Body of pancreas (tissue), 4 donors: Measurements from ENCODE around the gene NOTCH2. TPM values are rescaled to one million over a fixed set of nuclear protein-coding genes. Genes with fewer than 3 reads are reported as not detected.

ENCODE experiments used
- ATAC-seq: fragments of 150-250 bp; one replicate; pipeline ENCODE4 v1.9.1; 2016
- DNase-seq, 4 donors: peaks; one replicate each; pipeline ENCODE4 v3.0.0-alpha.2; 2019
- H3K27ac ChIP-seq, 4 donors: fragments of 200-600 bp; sonication (generic); 1 replicate in 3 of 4; 2 replicates in 1 of 4; pipeline versions ENCODE4 v1.5.1 to v1.6.1; 2016 to 2019; ENCODE audit warnings: mild to moderate bottlenecking in 1 of 4, mixed read lengths in 1 of 4, moderate library complexity in 1 of 4
- H3K27me3 ChIP-seq, 2 donors: fragments of 200-600 bp; sonication (generic); one replicate each; pipeline ENCODE4 v1.6.0; 2016; ENCODE audit warnings: mild to moderate bottlenecking in 1 of 2
- H3K36me3 ChIP-seq, 2 donors: fragments of 200-600 bp; sonication (generic); replicated peaks in 1 of 2; 2 replicates each; pipeline ENCODE4 v1.5.1; 2016; ENCODE audit warnings: low read depth in 2 of 2; ENCODE audit not compliant: insufficient read depth in 1 of 2
- H3K4me1 ChIP-seq: fragments of 200-600 bp; sonication (generic); one replicate; pipeline ENCODE4 v1.6.0; 2016
- H3K4me3 ChIP-seq, 2 donors: fragments of 200-600 bp; sonication (generic); 1 replicate in 1 of 2; 2 replicates in 1 of 2; pipeline ENCODE4 v1.5.1; 2016 to 2019
- H3K9me3 ChIP-seq, 3 donors: fragments of 200-600 bp; sonication (generic); 1 replicate in 2 of 3; 2 replicates in 1 of 3; pipeline ENCODE4 v1.5.1; 2016
- POLR2A ChIP-seq, 3 donors: fragments of 450-650 bp; IDR thresholded peaks; one replicate each; pipeline ENCODE4 v1.6.1; 2016; ENCODE audit warnings: antibody characterized with exemption in 3 of 3, mild to moderate bottlenecking in 2 of 3
- WGBS, 2 donors: methylation state at CpG; one replicate each; pipeline ENCODE4 v1.1.5; 2017; 5-methylcytosine and 5-hydroxymethylcytosine counted together
- intact Hi-C: fragments of 100-400 bp; cut with DNase I; formaldehyde crosslinking; loops from one replicate; pipeline ENCODE4 v1.15.1; 2023
- total RNA-seq, 2 donors: library from RNA; depleted of rRNA; stranded (reverse); fragments of >200 nt; gene quantifications; one replicate each; pipeline ENCODE4 v1.1.0, GENCODE V29; 2016
- TF ChIP-seq, protein P1 (sequence below), 7 experiments: fragments of 450-650 bp in 4 of 7; fragments of 200-600 bp in 3 of 7; sonication (generic) in 3 of 7; IDR thresholded peaks; one replicate each; pipeline ENCODE4 v1.5.1; 2016 to 2019; ENCODE audit warnings: antibody characterized with exemption in 7 of 7

NOTCH2 gene
- total RNA-seq, 2 donors from 2014 or later, result 39.6 to 65.9 TPM

GRCh38 chr1:119926553-119926952 lies 142.9 kb downstream of the NOTCH2 start:
- DNase-seq (no peak), ATAC-seq (no peak)
- H3K9me3 ChIP-seq, result no peaks in the 10 kb centered on the region
- no peak overlapping the region for H3K27ac ChIP-seq
- TF ChIP-seq, protein P1, sequence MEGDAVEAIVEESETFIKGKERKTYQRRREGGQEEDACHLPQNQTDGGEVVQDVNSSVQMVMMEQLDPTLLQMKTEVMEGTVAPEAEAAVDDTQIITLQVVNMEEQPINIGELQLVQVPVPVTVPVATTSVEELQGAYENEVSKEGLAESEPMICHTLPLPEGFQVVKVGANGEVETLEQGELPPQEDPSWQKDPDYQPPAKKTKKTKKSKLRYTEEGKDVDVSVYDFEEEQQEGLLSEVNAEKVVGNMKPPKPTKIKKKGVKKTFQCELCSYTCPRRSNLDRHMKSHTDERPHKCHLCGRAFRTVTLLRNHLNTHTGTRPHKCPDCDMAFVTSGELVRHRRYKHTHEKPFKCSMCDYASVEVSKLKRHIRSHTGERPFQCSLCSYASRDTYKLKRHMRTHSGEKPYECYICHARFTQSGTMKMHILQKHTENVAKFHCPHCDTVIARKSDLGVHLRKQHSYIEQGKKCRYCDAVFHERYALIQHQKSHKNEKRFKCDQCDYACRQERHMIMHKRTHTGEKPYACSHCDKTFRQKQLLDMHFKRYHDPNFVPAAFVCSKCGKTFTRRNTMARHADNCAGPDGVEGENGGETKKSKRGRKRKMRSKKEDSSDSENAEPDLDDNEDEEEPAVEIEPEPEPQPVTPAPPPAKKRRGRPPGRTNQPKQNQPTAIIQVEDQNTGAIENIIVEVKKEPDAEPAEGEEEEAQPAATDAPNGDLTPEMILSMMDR (IDR thresholded peaks at IDR 0.05), result no peak
- no peak for TF ChIP-seq POLR2A (IDR thresholded peaks at IDR 0.05)
- H3K36me3 ChIP-seq, result peaks cover 0 to 38% of the 10 kb centered on the region in 2 donors
- H3K27me3 ChIP-seq, result no peaks in the 10 kb centered on the region
- no peak overlapping the region for H3K4me3 ChIP-seq
- no peaks in the 10 kb centered on the region for H3K4me1 ChIP-seq
- WGBS, 2 donors, result 88 to 94% methylated on average over 3 of the region's 3 CpGs
- intact Hi-C loops, result no loop called here

DNA sequence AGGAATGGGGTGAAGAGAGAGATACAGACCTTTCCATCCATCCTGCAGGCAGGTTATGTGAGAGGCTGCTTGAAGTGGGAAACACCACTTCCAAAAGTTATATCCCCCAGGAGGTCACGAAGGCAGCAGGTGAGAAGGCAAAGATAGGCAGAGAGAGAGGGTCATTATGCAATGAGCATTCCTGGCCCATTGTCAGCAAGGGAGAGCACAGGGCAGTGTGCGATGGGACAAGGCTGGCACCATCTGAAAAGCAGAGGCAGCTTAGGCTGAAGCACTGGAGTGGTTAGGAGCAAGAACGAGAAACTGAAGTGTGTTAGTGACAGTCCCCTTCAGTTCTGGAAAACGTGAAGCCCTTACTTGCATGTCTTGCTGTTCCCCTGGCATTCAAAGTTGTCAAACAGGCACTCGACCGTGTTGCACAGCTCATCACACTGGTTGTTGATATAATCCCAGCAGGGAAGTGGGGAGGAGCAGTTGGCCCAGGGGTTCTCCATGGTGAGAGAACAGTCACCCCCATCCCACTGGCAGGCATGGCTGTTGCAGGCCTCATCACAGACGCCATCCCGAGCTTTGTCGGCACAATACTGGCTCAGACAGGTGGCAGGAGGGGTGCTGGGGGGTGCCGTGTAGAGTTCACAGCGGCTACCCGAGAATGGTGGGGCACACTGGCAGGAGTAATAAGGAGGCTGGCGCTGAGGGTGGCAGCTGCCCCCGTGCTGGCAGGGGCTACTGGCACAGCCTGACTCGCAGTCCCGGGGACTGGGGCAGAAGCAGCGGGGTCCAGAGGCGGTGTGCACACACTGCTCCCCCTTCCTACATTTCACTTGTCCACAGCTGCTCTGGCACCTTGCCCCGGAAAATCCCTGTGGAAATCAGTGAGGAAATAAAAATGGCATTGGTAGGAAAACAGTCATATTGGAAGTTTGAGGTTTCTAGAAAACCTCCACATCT lies 144.2 kb downstream of the NOTCH2 start:
- H3K9me3 ChIP-seq, result no peaks in the 10 kb centered on the region
- no peak for TF ChIP-seq POLR2A (IDR thresholded peaks at IDR 0.05)
- TF ChIP-seq, protein P1 (IDR thresholded peaks at IDR 0.05), result no peak
- ATAC-seq (no peak), DNase-seq (no peak)
- H3K27ac ChIP-seq, result no peak overlapping the region
- peaks cover 0 to 46% of the 10 kb centered on the region in 2 donors for H3K36me3 ChIP-seq
- H3K27me3 ChIP-seq, result no peaks in the 10 kb centered on the region
- intact Hi-C loops, result no loop called here
- H3K4me1 ChIP-seq, result no peaks in the 10 kb centered on the region
- 87 to 92% methylated on average over 16 to 19 of the region's 19 CpGs for WGBS, 2 donors
- no peak overlapping the region for H3K4me3 ChIP-seq

DNA sequence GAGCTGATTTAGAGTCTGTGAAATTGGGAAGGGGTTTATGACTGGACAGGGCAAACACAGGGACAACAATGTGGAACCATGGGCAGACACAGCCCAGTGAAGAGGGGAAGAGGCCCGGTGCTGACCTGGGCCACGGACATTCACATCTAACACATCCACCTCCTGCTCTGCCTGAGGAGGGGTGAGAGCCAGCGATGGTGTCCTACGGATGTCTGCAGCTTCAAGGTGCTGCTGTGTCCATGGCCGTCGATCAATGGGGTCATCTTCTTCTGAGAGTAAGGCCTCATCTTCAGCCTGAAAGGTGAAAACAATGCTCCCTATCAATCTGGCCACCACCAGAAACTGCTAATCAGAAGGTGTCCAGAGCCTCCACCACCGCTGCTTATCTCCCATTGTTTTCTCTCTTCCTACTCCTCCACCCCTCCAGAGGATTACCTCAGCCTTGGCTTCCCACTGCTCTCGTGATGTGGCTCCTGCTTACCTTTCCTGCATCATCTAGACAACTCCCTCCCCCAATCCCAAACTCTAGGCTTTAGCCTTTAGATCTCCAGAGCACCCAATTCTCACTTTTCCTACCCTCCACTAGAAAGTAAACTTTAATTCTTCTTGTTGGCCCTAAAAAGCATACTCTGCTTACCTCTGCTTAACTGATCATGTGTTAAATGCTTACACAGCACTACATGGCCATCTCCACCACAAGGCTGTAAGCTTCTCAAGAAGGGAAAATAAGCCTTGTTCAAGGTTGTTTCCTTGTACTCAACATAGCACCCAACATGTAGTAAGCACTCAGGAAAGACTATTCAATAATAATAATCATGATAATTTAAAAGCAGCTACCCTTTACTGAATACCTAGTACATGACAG lies 149.1 kb downstream of the NOTCH2 start:
- Histone ChIP-seq H3K36me3 (peaks cover 7 to 58% of the 10 kb centered on the region in 2 donors), H3K27me3 (no peaks in the 10 kb centered on the region), H3K4me1 (no peaks in the 10 kb centered on the region), H3K9me3 (no peaks in the 10 kb centered on the region), H3K4me3 (no peak overlapping the region), H3K27ac (no peak overlapping the region)
- WGBS, 2 donors, result 86% methylated on average over 6 to 8 of the region's 8 CpGs
- TF ChIP-seq, protein P1 (IDR thresholded peaks at IDR 0.05), result no peak
- no peak for TF ChIP-seq POLR2A (IDR thresholded peaks at IDR 0.05)
- no peak for ATAC-seq
- intact Hi-C loops, result no loop called here
- DNase-seq, result no peak

DNA sequence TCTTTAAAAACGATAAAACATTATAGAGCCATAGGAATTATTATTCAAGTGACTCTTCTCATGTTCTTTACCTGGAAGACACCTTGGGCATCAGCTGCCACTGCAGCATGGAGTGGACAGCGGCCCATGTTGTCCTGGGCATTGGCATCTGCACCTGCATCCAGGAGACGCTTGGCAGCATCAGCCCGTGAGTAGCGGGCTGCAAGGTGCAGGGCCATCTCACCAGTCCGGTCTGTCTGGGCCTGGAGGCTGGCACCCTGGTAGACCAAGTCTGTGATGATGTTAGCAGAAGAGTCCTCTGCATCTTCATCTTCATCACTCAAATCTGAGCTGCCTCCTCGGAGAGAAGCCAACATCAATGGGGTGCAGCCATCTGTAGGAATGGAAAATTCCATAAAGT lies 150.2 kb downstream of the NOTCH2 start:
- WGBS, 2 donors, result 88 to 89% methylated on average over 6 to 7 of the region's 7 CpGs
- H3K27me3 ChIP-seq, result no peaks in the 10 kb centered on the region
- DNase-seq (no peak), ATAC-seq (no peak)
- no peaks in the 10 kb centered on the region for H3K4me1 ChIP-seq
- no peak for TF ChIP-seq POLR2A (IDR thresholded peaks at IDR 0.05)
- TF ChIP-seq, protein P1 (IDR thresholded peaks at IDR 0.05), result no peak
- H3K36me3 ChIP-seq, result peaks cover 14 to 57% of the 10 kb centered on the region in 2 donors
- no peak overlapping the region for H3K4me3 ChIP-seq
- H3K27ac ChIP-seq, result no peak overlapping the region
- intact Hi-C loops, result no loop called here
- H3K9me3 ChIP-seq, result no peaks in the 10 kb centered on the region
